NCI-H146 (cell line): ENCODE data around the gene RERG.
A peak's percentile ranks its signal among the peaks of the same experiment; 100 is the strongest.

Experiments
- DNase-seq: peaks from one replicate; lab custom pipeline; 2025; lab: John Stamatoyannopoulos, UW

The RERG gene

DNA sequence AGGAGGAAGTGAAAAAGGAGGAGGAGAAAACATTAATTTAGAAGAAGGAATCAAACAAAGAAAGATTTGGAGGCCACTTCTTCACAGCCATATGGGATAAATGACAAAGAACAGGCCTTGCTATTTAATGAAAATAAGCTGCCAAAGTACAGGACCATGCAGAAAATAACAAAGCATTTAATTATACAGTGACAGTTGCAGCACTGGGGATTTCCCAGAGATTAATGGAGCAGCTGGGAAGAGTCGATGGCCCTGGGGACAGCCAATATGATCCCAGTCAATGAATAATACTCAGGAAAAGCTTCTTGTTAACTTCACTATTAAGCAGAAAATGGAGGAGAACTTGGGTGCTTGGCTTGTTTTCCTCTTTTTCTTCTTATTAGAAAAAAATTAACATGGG, 34.6 kb downstream of the RERG start:
- peak; percentile 7 for DNase-seq

DNA sequence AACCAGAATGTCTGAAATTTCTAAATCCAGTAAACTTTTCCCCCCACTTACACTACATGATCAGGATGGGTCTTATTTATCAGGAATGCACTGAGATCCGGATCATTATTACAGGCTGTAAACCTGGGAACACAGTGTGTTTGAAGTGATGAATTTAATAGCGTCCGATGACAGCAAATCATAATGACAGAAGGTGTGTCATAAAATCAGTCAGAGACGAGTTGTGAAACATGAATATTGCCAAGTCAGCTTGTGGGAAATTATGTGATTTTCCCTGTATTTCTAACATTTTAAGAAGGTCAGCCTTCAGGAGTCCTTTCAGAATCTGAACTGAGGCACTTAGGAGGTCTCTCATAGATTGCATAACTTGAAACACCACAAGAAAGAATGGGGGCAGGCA, 36.7 kb downstream of the RERG start:
- no peak for DNase-seq

DNA sequence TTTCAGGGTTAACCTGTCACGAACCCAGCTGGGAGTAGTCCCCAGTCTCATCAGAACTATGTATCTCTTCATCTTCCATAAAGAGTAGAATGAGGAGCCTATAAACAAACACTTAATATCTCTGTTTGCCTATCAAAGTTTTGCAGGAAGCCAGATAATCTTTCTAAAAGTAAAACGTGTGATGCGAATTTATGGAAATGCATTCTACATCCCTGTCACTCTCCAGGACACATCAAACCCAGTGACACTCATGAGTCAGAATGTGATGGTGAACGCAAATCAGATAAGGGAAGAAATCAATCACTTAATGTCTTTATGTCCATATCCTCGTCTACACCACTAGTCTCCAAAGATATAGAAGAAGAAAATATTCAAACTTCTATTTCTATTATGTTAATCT, 37.4 kb downstream of the RERG start:
- DNase-seq = no peak

DNA sequence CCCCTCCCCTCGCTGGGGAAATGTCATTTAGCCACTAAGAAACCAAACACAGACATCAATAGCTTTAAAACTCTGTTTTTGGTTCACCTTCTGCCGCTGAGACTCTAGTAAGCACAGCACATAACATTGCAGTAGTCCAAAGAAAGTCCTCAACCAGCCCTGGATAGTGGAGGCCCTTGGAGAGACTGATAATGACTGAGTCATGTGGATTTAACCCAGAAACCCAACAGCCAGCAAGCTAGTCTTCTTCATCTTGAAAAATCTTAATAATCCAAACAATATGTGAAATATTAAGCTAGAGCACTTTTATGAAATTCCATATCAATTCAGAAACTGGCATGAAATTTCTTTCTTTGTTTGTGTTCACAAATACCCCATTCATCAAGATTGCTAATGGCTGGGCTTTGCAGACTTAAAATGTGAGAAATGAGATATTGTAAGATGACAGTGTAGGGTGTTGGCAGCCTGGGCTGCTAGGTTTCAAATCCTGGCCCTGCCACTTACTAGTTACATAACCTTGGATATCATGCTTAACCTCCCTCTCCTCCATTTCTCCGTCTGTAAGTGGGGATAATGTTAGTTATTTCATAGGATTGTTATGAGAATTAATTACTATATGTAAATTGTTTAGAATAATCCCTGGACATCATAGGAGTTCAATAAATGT, 40.1 kb downstream of the RERG start:
- DNase-seq = no peak

DNA sequence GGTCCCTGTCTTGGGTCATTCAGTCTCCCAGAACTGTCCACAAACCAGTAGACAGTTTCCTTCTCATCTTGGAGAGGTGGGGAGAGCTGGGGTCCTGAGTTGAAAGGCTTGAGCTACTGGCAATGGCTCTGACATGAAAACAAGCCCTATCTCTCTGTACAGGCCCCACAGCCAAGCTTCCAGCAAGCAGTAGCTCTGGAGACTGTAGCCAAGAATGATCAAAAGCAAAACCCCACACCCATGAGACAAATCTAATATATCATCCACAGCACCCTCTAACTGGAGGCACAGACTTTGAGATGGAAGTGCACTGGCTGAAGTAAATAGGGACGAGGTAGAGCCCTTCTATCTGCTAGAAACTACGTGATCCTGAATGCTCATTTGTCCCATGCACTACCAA, 40.9 kb downstream of the RERG start:
- DNase-seq = no peak

DNA sequence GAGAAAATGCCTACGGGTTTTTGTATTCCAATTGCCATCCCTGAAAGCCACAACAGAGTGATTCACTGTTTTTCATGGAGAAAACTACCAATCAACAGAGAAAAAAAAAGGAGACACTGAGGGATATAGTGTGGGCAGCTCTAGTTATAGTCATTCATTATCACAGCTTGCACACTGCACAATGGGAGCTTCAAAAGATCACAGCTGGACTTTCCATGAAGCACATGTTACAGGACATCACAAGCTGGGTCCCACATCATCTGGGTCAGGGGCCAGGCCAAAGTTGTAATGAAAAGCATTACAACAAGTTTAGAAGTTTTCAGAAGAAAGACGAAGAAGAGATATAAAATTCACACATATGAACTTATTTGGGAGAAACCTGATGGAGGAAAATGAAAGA, 41.5 kb downstream of the RERG start:
- peak; percentile 3 for DNase-seq

DNA sequence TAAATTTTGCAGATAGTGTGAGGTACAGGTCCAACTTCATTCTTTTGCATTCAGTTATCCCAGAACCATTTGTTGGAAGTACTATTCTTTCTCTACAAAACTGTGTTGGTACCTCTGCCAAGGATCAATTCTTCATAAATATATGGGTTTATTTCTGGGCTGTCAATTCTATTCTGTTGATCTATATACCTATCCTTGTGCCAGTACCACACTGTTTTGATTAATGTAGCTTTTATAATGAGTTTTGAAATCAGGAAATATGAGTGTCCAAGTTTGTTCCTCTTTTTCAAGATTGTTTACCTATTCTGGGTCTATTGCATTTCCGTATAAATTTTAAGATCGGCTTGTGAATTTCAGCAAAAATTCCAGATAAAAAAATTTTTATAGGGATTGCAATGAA, 48.1 kb downstream of the RERG start:
- no peak for DNase-seq

DNA sequence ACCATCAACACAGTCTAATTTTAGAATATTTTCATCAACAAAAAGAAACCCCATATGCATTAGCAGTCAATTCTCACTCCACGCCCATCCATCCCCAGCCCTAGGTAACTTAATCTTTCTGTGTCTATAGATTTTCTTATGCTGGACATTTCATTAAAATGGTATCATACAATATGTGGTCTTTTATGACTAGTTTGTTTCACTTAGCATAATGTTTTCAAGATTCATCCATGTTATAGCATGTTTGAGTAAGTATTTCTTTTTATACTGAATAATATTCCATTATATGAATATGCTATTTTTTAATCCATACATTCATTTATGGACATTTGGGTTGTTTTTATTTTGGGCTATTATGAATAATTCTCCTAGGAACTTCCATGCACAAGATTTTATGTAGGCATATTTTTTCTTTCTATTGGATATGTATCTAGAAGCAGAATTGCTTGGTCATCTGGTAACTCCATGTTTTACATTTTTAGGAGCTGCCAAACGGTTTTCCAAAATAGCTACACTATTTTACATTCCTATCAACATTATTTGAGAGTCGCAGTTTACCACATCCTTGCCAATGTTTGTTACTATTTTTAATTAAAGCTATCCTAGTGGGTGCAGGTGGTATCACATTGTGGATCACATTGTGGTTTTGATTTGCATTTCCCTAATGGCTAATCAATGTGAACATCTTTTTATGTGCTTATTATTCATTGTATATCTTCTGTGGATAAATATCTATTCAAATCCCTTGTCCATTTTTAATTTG, 49.0 kb downstream of the RERG start:
- no peak for DNase-seq

DNA sequence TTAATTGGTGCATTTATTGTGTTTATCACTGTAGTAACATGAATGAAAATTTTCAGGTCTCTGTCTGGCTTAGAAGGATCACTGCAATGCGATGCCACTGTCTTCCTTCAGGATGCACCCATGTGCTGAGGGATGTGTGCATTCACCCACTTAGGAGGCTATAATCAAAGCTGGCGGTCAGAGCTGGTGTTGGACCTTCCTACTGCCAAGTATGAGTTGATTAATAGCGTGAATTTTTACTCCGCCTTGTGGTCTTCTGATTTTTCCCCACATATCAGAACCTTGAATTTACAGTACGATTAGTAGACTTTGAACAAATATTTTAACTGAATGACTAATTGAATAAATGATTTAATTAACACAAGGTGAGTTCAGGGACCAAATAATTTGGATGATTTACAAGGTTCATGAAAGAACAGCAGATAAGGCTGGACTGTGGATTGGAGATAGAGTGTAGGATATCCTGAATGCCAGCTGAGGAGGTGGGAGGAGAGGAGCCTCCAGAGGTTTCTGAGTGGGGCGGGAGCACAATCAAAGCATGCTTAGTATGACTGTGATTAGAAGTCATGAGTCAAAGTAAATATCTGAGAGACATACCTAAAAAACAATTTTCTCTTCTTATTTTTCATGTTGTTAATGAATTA, 50.1 kb downstream of the RERG start:
- DNase-seq = no peak

DNA sequence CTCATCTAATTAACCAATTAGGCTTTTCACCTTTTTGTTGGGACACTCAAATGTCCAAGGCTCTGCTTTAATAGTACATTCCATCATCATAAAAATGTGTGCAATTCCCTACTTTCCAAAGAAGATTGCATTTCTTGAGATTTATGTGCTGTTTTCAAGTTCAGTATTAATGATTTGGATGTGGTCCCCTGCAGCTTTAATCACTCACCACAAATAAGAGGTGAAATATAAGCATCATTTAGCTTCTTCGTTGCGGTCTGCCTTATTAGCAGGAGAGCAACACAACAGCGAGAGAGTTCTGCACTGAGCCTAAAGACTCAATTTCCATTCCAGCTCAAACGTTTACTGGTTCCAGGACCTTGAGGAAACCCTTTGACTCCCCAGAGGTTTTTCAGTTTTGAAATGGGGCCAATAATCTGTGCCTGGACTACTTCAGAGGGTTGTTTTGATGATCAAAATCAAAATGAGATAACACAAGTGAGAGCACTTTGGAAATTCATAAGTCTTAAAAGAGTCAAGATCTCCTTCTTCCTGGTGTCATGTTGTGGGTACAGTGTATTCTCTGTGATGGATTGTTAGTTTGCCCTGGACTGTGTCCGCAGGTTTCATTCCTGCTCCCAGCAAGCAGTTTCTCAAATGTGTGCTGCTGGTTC, 53.1 kb downstream of the RERG start:
- no peak for DNase-seq

DNA sequence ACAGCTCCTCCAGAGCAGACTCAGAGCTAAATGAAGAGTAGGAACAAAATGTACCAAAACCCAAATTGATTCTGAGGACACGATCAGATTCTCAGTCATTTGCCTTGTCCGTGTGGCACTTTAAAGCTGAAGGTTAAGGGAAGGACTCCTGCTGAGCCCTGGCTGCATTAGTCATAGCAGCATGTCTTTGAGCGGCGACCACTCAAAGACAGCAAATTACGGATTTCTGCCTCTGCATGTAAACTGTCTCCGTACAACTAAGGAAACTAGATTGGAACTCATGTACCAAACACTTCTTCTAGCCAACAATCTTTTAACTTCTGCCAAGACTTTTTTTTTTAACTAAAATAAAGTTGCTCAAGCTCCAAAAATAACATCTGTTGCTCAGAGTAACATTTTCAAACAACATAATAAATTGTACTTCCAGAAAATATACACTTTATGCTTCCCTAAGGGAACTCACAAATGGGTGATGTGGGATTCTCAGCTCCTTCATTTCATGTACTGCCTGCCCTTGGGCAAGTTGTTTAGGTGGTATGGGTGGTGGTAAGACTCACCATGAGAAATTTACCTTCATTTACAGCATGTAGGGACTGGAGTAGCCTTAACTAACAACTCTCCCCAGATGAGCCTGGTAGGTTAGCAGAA, 56.1 kb downstream of the RERG start:
- peak; percentile 5 for DNase-seq

DNA sequence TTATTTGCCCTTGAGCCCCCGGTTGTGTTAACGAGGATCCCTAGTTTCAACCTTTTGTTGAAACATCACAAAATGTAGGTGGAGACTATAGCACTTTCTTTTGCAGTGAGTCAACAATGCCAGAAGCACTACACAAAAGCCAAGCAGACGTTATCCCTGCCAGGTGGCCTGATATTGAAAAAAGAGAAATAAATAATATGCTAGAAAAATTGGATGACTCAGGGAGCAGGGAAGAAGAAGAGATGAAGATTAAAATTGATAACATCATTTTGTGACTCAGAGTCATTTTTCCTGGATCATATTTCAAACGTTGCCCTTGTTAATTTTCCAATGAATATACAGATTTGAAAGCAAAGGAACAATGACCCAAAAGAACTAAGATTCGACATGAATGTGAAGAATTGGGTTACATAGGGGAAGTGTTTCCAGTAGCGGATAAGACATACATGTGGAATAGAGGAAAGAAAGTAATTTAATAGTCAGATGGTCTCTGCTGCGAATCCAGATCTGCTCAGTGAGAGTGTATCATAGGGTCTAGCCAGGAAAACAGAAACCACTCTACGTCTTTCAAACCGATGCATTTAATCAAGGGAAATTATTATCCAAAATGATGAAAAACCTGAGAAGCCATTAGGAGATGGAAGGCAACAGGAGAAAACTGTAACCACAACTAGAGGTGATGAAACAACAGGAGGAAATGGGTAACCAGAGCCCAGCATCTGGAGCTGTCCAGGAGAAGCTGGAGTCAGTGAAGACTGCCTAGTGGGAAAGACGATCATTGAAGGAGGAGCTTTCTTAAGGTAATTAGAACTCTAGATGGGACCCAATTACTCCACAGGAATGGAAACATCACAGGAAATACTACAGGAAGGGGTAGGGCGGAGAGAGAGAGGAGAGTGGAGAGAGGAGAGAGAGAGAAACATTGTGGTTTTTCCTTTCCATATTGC, 57.9 kb downstream of the RERG start:
- peak; percentile 5 for DNase-seq

DNA sequence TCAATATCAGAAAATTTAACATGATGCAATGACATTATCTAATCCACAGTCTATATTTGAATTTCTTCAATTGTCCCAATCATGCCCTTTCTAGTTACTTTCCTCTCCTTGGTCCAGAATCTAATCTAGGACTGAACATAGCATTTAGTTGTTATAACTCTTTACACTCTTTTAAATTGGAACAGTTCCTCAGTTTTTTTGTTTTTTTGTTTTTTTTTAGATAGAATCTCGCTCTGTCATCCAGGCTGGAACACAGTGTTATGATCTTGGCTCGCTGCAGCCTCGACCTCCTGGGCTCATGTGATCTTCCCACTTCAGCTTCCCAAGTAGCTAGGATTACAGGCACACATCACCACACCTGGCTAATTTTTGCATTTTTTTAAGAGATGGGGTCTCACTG, 63.1 kb downstream of the RERG start:
- DNase-seq = no peak

DNA sequence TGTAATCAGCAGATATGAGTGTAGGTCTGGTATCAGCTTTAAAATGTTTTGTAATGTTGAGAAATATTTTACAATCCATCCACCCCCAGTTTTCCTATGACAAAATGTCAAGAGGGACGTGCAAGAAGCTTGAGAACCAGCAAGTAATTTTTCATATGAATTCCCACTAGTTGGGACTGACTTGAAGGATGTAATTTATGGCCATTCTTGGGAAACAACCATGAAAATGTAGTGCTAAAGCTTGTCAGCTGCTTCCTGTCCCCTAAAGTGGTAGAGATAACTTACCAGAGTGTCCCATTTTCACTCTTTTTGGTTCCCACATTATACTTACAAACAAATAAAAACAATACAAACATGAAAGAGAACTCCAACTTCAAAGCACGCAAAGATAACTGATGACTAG, 63.9 kb downstream of the RERG start:
- no peak for DNase-seq

DNA sequence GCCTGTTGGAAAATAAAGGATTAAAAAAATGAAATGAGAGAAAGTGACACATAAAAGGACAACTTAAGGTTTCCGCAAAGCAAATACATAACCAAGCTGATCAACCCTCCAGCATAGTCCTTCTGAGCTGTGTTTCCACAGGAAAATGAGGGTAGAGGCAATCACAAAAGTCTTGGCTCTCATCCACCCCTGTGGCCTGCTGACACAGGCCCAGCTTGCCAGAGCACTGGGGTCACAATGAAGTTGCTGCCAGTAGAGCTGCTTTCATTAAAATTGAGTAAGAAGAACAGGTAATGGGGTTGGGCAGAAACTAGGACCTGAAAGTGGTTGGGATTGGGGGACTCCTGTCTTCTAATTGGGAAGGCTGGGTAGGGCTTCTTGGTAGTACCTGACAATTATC, 65.9 kb downstream of the RERG start:
- no peak for DNase-seq

DNA sequence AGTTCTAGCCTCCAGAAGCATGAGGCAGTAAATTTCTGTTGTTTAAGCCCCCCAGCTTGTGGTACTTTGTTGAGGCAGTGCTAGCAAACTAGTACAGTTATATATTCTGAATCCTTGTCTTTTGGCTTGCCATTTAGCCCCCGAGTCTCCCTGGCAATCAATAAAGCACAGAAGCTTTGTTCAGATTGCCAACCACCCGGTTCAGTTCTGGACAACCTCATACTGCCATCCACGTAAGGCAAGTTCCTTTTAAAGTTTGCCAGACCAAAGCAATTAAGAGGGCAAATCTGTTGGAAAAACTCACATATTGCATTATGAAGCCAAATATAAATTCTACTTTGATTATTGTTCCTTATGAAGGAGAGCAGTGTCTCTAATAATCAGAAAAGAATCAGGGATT, 67.1 kb downstream of the RERG start:
- DNase-seq = no peak

DNA sequence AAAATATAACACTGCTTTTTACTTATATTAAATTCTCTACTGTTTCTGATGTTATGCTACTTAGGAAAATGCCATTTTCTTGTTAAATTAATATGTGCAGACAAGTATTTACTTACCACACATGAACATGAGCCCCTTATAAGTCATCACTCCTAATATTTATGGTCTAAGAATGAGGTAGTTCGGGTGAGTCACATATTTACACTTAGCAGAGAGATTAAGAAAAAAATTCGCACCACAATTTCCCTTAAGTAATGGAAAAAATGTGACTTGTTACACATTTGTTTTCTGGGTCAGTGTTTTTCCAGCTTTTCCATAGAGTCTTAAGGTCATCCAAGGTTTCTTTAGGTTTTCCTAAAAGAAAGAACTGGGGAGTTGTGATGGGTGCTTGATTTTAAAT, 68.3 kb downstream of the RERG start:
- DNase-seq = no peak

DNA sequence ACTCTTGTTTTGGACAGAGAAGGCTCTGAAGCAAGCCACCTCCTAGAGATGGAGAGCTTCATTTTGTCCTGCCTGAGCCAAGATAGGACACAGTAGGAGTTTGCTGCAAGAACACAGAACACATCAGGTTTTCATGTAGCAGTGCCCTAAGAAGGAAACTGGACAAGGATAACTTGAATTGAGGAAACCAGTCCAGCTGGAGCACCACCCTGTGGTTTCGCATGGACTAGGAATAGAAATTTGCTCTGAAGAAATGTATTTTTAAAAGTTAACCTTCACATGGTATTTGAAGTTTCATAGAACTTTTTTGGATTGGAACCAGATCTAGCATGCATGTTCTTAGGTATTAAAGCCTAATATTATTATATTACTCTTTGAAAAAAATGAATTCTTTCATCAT, 68.8 kb downstream of the RERG start:
- no peak for DNase-seq

DNA sequence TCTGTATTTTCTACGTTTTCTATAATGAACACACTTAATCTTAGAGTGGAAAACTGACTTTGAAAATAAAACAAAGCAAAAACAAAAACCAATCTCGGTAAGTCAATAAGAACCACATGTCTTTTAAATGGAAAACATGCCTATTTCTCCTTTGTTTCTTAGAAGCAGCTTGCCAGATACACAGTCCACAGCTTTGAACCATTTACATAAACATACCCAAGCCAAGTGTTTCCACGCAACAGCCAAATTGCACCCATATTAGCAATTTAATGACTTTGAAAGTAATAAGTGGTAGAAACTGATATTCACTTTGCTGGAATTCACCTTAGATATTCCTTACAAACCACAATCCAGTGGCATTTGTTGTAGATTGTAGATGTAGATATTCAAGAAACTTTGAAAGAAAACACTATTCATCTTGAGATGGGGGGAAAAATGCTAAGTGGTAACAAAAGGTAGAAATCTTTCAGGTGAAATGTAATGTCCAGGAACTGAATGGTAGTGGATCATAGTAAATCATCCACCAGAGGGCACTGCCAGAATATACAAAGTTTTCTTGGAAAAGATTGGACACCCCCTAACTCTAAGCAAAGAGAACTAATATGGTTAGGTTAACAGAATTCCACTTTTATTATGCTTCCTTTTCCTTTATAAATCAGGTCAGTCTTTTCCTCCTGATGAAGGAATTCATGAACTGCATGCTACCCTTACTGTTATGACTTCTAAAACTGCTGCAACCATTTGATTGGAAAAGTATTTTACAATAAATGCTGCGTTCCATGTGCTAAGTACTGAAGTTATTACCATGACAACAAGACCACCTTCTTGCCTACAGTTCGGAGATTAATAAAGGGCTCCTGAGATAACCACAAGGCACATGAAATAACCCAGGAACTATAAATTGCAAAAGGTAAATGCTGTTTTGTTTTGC, 69.8 kb downstream of the RERG start:
- DNase-seq = peak; percentile 34

DNA sequence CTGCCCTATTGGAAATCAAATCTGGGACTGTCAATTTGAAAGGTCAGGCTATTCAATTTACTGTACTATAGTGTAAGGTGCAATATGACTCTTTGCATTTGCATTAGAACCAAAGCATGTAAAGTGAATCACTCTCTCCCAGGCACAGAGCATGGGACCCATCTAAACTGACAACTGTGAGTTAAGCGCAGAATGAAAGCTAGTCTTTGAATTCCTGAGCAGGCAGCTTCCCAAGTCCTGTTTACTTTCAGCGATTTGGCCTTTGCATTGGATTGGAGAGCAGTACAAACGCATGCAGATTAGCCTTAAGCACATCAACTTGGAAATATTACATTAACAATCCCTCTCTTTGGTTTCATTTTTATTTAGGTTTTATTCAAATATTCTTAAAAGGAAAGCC, 74.6 kb downstream of the RERG start:
- DNase-seq = no peak
